GM18520 (cell line): ENCODE results near the gene SDC4.

Source experiments
- ATAC-seq: cut with Tn5 transposase; IDR thresholded peaks from one replicate; pipeline ENCODE4 v1.9.1; 2021; ENCODE audit not compliant: unreplicated experiment

The SDC4 gene

GRCh38 chr20:45301824-45302271 lies 46.4 kb downstream of the SDC4 start:
- no peak for ATAC-seq

DNA sequence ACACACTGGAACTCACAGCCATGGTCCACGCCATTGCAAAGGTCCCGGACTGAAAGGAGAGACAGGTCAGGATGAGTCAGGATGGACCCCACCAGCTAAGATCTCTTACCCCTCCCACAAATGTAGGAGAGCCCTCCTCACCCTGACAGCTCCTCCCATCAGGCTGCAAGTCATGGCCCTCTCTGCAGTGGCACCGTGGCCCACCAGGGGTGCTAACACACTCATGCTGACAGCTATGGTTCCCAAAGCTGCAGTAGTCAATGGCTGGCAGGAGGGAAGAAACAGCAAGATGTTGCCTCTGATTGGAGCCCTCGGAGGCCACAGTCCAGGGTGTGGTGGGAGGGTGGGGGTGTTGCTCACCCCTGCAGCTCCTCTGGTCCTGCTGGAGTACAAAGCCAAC lies 47.3 kb downstream of the SDC4 start:
- ATAC-seq = no peak

- no peak for ATAC-seq
These were observed 48.4 kb downstream of the SDC4 start for GRCh38 chr20:45299786-45300185.

GRCh38 chr20:45297786-45298497 lies 50.3 kb downstream of the SDC4 start:
- no peak for ATAC-seq

- ATAC-seq = no peak
These were observed 53.6 kb downstream of the SDC4 start for GRCh38 chr20:45294659-45295058.

- no peak for ATAC-seq
These were observed 54.2 kb downstream of the SDC4 start for GRCh38 chr20:45294003-45294368.

DNA sequence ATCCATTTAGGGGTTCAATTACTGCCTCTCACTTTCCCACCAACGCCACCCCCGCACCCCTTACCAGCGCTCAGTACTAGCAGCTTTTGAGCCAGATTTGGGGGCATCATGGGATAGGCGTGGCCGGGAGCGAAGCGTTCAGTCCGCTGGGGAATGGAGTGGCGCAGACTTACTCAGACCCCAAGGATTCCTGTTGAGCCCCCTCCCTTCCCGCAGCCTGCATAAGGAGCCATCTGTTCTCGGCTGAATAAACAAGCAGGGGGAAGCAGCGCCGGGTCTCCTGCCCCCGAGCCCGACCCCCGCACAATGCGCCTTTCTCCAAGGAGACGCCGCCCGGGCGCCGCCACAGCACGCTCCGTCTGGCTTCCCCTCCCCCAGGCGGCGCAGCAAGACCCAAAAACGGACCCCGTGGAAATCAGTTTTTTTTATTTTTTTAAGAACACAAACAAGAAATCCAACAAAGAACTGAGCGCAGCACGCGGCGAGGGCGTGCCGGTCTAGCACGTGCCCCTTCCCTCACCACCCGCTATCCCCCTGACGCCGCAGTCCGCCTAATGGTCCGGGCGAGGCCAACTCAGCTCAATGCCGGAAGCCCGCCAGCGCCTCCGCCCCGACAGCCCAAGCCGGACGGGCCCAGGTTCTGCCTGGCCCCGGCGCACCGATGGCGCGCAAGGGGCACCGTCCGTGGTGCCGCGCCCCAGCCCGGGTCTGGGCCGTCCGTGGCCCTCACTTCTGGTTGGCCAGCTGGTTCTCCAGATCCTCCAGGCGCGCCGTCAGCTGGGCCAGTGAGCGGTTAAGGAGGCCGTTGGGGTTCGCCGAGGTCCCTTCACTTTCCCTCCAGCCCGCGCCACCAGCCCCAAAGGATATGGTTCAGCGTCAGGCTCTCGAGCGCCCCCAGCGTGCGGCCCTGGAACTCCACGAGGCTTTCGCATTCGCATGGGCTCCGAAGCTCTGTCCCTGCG lies 54.9 kb downstream of the SDC4 start:
- no peak for ATAC-seq

DNA sequence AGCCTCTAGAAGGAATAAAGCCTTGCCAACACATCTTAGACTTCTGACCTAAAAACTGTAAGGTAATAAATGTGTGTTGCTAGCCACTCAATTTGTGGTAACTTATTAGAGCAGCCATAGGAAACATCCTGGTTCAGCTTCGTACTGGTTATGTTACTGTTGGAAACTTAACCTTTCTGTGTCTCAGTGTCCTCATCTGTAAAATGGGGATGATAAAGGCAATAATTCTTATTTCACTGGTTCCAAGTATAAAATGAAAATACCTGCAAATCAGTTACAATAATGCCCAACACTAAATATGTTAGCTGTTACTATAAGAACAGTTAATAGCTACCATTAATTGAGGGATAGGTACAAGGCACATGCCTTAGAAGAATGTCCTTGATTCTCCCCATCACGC lies 55.9 kb downstream of the SDC4 start:
- no peak for ATAC-seq

- no peak for ATAC-seq
These were observed 56.7 kb downstream of the SDC4 start for GRCh38 chr20:45291526-45291925.

DNA sequence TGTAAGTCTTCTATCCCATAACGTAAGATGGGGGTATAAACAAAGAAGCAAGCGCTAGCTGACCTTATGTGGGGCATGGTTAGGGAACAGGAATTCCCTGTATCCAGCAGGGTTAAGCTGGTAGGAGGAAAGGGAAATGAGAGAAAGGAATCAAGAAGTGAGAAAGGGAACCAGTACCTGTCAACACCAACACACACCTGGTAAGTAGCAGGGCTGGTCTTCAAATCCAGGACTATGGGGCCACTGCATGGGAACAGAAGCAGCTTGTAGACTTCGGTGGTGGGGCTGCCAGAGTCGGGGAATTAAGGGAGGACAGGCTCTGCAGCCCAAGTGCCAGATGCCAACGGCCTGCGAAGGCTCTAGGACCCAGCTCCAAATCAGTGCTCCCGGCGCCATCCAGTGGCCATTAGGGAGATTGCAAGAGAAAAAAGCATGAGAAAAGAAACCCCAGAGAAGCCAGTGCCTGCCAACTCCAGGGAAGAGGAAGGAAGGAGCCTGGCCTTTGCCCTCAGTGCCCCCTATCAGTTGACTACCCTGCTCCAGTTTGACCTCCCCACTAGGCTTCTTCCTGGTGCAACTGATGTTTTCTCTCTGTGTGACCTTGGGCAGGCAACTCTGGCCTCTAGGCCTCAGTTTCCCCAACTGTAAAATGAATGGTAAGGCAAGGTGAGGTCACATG lies 57.4 kb downstream of the SDC4 start:
- ATAC-seq = no peak

- no peak for ATAC-seq
These were observed 58.1 kb downstream of the SDC4 start for GRCh38 chr20:45289942-45290676.

DNA sequence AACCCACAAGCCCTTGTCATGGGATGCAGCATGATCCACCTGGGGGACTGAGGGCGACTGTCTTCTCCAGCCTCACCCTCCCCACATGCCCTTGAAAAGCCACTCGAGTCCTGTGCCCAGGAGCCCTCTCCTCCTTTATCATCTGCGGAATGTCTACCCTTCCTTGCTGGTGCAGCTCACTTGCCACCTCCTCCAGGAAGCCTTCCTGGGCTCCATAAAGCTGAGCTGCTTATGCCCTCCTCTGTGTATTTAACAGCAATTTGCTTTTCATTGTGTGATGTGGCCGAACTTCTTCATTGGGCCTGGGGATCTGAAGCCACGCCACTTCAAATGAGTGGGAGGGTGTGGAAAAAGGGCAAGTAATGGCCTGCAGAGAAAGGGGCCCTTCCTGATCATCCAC lies 59.4 kb downstream of the SDC4 start:
- no peak for ATAC-seq

GRCh38 chr20:45288376-45288775 lies 59.8 kb downstream of the SDC4 start:
- ATAC-seq = no peak

DNA sequence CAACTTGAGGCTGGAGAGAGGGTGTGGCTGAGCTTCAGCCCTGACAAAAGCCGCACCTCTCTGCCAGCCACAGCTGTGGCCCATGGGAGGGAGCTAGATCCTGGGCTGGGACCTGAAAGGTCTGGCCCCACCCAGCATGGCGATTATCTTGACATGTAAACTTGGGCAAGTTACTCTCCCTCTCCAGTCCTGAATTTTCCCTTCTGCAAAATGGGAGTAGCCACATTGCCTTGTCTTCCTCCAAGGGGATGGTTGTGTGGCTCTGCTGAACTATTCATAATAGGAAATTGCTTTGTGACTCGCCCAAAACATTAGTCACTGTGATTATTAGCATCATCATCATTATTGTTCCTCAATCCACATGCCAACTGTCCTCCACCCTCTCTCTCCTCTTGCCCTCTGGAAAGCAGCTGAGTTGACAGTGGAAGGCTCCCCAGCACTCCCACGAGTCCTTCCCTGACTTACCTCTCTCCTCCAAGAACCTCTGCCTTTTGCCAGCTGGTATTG lies 64.6 kb downstream of the SDC4 start:
- ATAC-seq = no peak

DNA sequence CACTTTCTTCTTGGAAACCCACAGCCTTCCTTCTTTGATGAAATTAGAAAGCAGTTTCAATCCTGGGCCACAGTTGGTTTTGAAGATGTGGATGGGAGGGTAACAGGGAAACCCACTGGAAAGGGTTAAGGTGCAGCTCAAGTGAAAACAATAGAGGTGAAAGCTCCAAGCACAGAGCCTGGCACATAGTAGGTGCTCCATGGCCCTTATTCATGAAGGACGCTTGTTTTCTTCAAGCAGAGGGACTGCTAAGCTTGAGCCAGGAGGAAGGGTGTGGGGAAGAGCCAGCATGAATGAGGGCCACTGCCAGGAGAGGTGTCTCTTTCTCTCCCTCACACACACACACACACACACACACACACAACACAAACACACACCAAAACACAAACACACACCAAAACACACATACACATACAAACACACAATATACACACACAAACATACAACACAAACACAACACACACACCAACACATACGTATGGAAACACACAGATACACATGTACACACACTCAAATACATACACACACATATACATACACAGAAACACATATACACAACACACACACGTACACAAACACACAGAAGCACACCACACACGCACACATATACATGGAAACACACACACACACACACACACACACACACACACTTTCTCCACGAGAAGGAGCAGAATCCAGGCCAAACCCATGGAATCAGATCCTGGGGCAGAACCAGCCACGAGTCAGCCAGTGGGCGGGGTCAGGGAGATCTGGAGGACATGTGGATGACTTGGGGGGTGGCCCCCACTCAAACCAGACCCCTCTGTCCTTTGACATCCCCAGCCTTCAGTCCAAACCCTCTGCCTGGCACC lies 65.3 kb downstream of the SDC4 start:
- ATAC-seq = no peak

- no peak for ATAC-seq
These were observed 68.2 kb downstream of the SDC4 start for GRCh38 chr20:45279992-45280391.

GRCh38 chr20:45275338-45275737 lies 72.9 kb downstream of the SDC4 start:
- ATAC-seq = no peak
